HCT116 (cell line): Measurements from ENCODE around the gene TNRC6A. TPM values are rescaled to one million over a fixed set of nuclear protein-coding genes. Genes with fewer than 3 reads are reported as not detected.
"Not testable (repeated sequence)": the region's sequence is repeated elsewhere in the genome, so short reads cannot be mapped to it uniquely, and the experiment has no call there.

Experiments
- ATAC-seq: fragments of 200-7000 bp; cut with Tn5 transposase; 2 replicates; pipeline ENCODE4 v1.9.1; 2020; ENCODE audit warnings: mild to moderate bottlenecking, moderate library complexity
- BruUV-seq: library from RNA; stranded (reverse); fragments of 400-500 nt; replicated peaks from 2 replicates; lab custom pipeline; 2021; lab: Mats Ljungman, UMichigan
- CTCF ChIA-PET: fragments of 300-600 bp; sonication (Branson Sonifier 250); formaldehyde crosslinking; loops from one replicate; lab custom pipeline; 2021; ENCODE audit warnings: antibody characterized with exemption; lab: Charles Lee
- POLR2A ChIA-PET: fragments of 300-600, 350-600 bp; sonication (Branson Sonifier 250); formaldehyde crosslinking; loops from one replicate; lab custom pipeline; 2021; ENCODE audit warnings: antibody characterized with exemption; lab: Charles Lee
- RAD21 ChIA-PET, 2 experiments: fragments of 300-600 bp; sonication (Branson Sonifier 250); formaldehyde crosslinking; loops; one replicate each; lab custom pipeline; 2023; ENCODE audit warnings: low total read pairs in 2 of 2; ENCODE audit not compliant: uncharacterized antibody in 2 of 2, unreplicated experiment in 2 of 2, low non-redundant PET in 1 of 2; lab: Charles Lee
- DNase-seq: peaks from one replicate; pipeline ENCODE4 v3.0.0-alpha.2; 2010; ENCODE audit warnings: low read depth, low spot score
- H2AFZ ChIP-seq: fragments of 200-600 bp; shearing (Covaris generic), sonication (generic); 2 replicates; pipeline ENCODE4 v1.6.1; 2017; ENCODE audit warnings: low read depth, mixed run types, mixed read lengths, antibody characterized with exemption, low read length; ENCODE audit not compliant: poor library complexity, severe bottlenecking
- H3K27ac ChIP-seq: 2 replicates; pipeline ENCODE4 v1.5.1; 2012; ENCODE audit warnings: low read depth, low read length
- H3K27me3 ChIP-seq: fragments of 200-600 bp; sonication (generic); 2 replicates; pipeline ENCODE4 v1.6.1; 2016; ENCODE audit warnings: mixed run types, low read length, mixed read lengths; ENCODE audit not compliant: insufficient read depth
- H3K36me3 ChIP-seq, 2 experiments: fragments of 200-500 bp in 1 of 2; fragments of 200-600 bp in 1 of 2; sonication (Bioruptor generic) in 1 of 2; sonication (generic) in 1 of 2; 2 replicates each; pipeline versions ENCODE4 v1.5.1 to v1.6.1; 2014 to 2016; ENCODE audit warnings: low read length in 2 of 2, inconsistent platforms in 1 of 2, mixed read lengths in 1 of 2, mixed run types in 1 of 2; ENCODE audit not compliant: insufficient read depth in 2 of 2, control insufficient read depth in 1 of 2
- H3K4me1 ChIP-seq, 2 experiments: fragments of 200-600 bp in 1 of 2; sonication (generic) in 1 of 2; 2 replicates each; pipeline versions ENCODE4 v1.5.1 to v1.6.1; 2012 to 2017; ENCODE audit warnings: low read length in 2 of 2, inconsistent platforms in 1 of 2, mild to moderate bottlenecking in 1 of 2, mixed read lengths in 1 of 2, mixed run types in 1 of 2, moderate library complexity in 1 of 2; ENCODE audit not compliant: insufficient read depth in 2 of 2, control insufficient read depth in 1 of 2
- H3K4me2 ChIP-seq: fragments of 200-600 bp; sonication (generic); 2 replicates; pipeline ENCODE4 v1.6.1; 2017; ENCODE audit warnings: mixed run types, low read length, mixed read lengths
- H3K4me3 ChIP-seq, 2 experiments: fragments of 200-600 bp in 1 of 2; sonication (generic) in 1 of 2; replicated peaks in 1 of 2; 2 replicates each; pipeline ENCODE4 v1.5.1; 2011 to 2016; ENCODE audit warnings: low read length in 2 of 2, control low read depth in 1 of 2, low read depth in 1 of 2, mild to moderate bottlenecking in 1 of 2, mixed read lengths in 1 of 2, mixed run types in 1 of 2
- H3K79me2 ChIP-seq: fragments of 200-600 bp; sonication (generic); 2 replicates; pipeline ENCODE4 v1.6.1; 2017; ENCODE audit warnings: mild to moderate bottlenecking, mixed run types, low read length, moderate library complexity, mixed read lengths; ENCODE audit not compliant: insufficient read depth
- H3K9ac ChIP-seq: fragments of 200-600 bp; sonication (generic); 2 replicates; pipeline ENCODE4 v1.6.1; 2016; ENCODE audit warnings: low read length, mixed read lengths
- H3K9me2 ChIP-seq: fragments of 200-600 bp; sonication (generic), shearing (Covaris generic); 2 replicates; pipeline ENCODE4 v1.6.1; 2017; ENCODE audit warnings: mixed run types, mild to moderate bottlenecking, moderate library complexity; ENCODE audit not compliant: insufficient read depth
- H3K9me3 ChIP-seq, 2 experiments: fragments of 200-500 bp in 1 of 2; fragments of 200-600 bp in 1 of 2; sonication (Bioruptor generic) in 1 of 2; sonication (generic) in 1 of 2; 2 replicates each; pipeline ENCODE4 v1.6.1; 2014 to 2017; ENCODE audit warnings: low read length in 2 of 2, mixed read lengths in 2 of 2, inconsistent platforms in 1 of 2, low read depth in 1 of 2, mild to moderate bottlenecking in 1 of 2, mixed run types in 1 of 2, moderate library complexity in 1 of 2; ENCODE audit not compliant: control insufficient read depth in 1 of 2, insufficient read depth in 1 of 2
- H4K20me1 ChIP-seq: fragments of 200-600 bp; sonication (generic), shearing (Covaris generic); 2 replicates; pipeline ENCODE4 v1.6.1; 2017; ENCODE audit warnings: mixed run types, mild to moderate bottlenecking, moderate library complexity; ENCODE audit not compliant: insufficient read depth
- CBX3 ChIP-seq: IDR thresholded peaks from 2 replicates; pipeline ENCODE4 v1.6.1; 2012; ENCODE audit warnings: low read depth
- ELF1 ChIP-seq: IDR thresholded peaks from 2 replicates; pipeline ENCODE4 v1.6.1; 2012; ENCODE audit warnings: low read depth, borderline replicate concordance
- EZH2phosphoT487 ChIP-seq: fragments of 200-600 bp; IDR thresholded peaks from 2 replicates; pipeline ENCODE4 v1.6.1; 2018; ENCODE audit warnings: antibody characterized with exemption, borderline replicate concordance
- SIN3A ChIP-seq: IDR thresholded peaks from 2 replicates; pipeline ENCODE4 v1.6.1; 2012; ENCODE audit warnings: low read depth
- ZNF274 ChIP-seq: fragments of 200-500 bp; sonication (Bioruptor generic); IDR thresholded peaks from 2 replicates; pipeline ENCODE4 v1.6.1; 2014; ENCODE audit warnings: mild to moderate bottlenecking, low read depth, low read length, inconsistent platforms
- intact Hi-C: fragments of 100-400 bp; cut with micrococcal nuclease; formaldehyde crosslinking; loops from 2 replicates; pipeline ENCODE4 v1.10.0; 2022
- total RNA-seq: library from RNA; stranded (reverse); gene quantifications from one replicate; pipeline ENCODE4 v1.2.1, GENCODE V29; 2021; ENCODE audit not compliant: unreplicated experiment
- TF ChIP-seq, protein P1 (sequence below), 3 experiments: fragments of 200-600 bp in 1 of 3; sonication (generic) in 1 of 3; IDR thresholded peaks in 2 of 3; conservative IDR thresholded peaks in 1 of 3; 2 replicates each; pipeline ENCODE4 v1.5.1; 2012 to 2017; ENCODE audit warnings: low read depth in 2 of 3, low read length in 2 of 3, antibody characterized with exemption in 1 of 3, borderline replicate concordance in 1 of 3, control low read depth in 1 of 3, mild to moderate bottlenecking in 1 of 3, mixed read lengths in 1 of 3, mixed run types in 1 of 3, moderate library complexity in 1 of 3; ENCODE audit not compliant: insufficient read depth in 1 of 3
- TF ChIP-seq, protein P2 (sequence below): IDR thresholded peaks from 2 replicates; pipeline ENCODE4 v1.6.1; 2012

The TNRC6A gene
- total RNA-seq, 1 experiment from 2014 or later: 37.0 TPM

DNA sequence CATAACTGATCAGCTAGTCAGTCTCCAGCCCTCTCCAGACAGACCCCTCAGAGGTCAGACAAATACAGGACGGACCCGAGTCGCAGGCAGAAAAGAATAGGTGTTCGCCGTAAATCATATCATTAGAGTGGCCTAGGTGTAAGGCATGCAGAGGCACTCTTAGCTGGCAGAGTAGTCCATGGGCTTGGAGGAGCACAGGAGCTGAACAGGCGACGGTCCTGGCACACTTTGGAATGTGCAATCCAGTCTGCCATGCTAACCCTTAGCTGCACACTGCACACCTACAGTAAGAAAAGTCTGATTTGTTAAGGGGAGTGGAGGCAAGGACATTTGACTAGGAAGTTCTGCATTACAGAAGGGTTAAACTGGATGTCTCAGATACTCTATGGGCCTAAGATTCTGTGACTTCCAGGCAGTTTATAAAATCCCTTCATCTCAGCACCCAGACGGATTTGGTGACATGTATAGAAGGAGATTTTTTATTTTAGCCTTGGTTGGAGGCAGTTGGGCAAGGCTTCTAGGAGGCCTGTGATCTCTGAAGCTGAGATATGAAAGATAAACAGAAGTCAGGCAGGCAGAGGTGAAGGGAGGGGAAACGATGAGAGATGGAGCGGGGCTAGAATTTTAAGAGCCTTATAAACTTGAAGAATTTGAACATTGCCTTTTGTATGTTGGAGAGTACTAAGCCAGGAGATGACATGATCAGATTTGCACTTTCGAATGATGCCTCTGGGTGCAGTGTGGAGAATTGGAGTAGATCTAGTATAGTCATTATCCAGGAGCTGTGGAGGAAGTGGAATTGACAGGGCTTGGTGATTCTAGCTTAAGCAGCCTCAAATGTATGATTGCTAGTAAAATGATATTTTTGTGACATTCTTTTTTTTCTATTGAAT, 81.7 kb downstream of the TNRC6A start:
- BruUV-seq: no TSS peak
- POLR2A ChIA-PET: no interaction called here
- H3K79me2 ChIP-seq: no peaks in the 10 kb centered on the region
- intact Hi-C loops: no loop called here
- H3K9ac ChIP-seq: no peak overlapping the region
- RAD21 ChIA-PET: interaction anchor here in 1 of 2 experiments (0.7 kb wide), 1 partner anchor 124 kb away, joined by 3 read pairs; no protein-coding TSS in a partner anchor
- H2AFZ ChIP-seq: no peak overlapping the region
- CTCF ChIA-PET: interaction anchor here (1.3 kb wide), 1 partner anchor 11 kb away, joined by 3 read pairs; no protein-coding TSS in a partner anchor
- no peaks in the 10 kb centered on the region for H4K20me1 ChIP-seq
- DNase-seq (no peak), ATAC-seq (no peak)
- no peaks in the 10 kb centered on the region for H3K9me2 ChIP-seq
- H3K4me1 ChIP-seq: no peaks in the 10 kb centered on the region
- H3K27ac ChIP-seq: no peak overlapping the region
- H3K9me3 ChIP-seq: no peaks in the 10 kb centered on the region
- no peak overlapping the region for H3K4me2 ChIP-seq
- peaks cover 56 to 72% of the 10 kb centered on the region in 2 experiments for H3K36me3 ChIP-seq
- H3K27me3 ChIP-seq: no peaks in the 10 kb centered on the region
- no peak overlapping the region for H3K4me3 ChIP-seq
- TF ChIP-seq ELF1: no peak
- no peak for TF ChIP-seq EZH2phosphoT487
- TF ChIP-seq, protein P1, sequence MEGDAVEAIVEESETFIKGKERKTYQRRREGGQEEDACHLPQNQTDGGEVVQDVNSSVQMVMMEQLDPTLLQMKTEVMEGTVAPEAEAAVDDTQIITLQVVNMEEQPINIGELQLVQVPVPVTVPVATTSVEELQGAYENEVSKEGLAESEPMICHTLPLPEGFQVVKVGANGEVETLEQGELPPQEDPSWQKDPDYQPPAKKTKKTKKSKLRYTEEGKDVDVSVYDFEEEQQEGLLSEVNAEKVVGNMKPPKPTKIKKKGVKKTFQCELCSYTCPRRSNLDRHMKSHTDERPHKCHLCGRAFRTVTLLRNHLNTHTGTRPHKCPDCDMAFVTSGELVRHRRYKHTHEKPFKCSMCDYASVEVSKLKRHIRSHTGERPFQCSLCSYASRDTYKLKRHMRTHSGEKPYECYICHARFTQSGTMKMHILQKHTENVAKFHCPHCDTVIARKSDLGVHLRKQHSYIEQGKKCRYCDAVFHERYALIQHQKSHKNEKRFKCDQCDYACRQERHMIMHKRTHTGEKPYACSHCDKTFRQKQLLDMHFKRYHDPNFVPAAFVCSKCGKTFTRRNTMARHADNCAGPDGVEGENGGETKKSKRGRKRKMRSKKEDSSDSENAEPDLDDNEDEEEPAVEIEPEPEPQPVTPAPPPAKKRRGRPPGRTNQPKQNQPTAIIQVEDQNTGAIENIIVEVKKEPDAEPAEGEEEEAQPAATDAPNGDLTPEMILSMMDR (IDR thresholded peaks at IDR 0.05 in 2 of 3, conservative IDR thresholded peaks at IDR 0.05 in 1 of 3; ENCODE audit: borderline replicate concordance in 1 of 3, insufficient read depth in 1 of 3, low read depth in 2 of 3, low read length in 2 of 3): no peak
- TF ChIP-seq ZNF274: no peak
- TF ChIP-seq, protein P2, sequence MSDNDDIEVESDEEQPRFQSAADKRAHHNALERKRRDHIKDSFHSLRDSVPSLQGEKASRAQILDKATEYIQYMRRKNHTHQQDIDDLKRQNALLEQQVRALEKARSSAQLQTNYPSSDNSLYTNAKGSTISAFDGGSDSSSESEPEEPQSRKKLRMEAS: no peak
- no peak for TF ChIP-seq CBX3
- no peak for TF ChIP-seq SIN3A

DNA sequence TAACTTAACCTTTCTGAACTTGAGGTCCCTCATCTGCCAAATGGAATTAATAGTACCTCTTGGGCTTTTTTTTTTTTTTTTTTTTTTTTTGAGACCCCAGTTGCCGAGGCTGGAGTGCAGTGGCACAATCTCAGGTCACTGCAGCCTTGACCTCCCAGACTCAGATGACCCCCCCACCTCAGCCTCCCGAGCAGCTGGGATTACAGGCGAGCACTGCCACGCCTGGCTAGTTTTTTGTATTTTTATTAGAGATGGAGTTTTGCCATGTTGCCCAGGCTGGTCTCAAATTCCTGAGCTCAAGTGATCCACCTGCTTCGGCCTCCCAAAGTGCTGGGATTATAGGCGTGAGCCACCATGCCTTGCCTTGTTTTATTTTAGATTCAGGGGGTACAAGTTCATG, 83.4 kb downstream of the TNRC6A start:
- ChIA-PET RAD21 (interaction anchor here in 1 of 2 experiments (0.7 kb wide), 1 partner anchor 319 kb away, joined by 5 read pairs; no protein-coding TSS in a partner anchor), CTCF (interaction anchor here (1.3 kb wide), 1 partner anchor 12 kb away, joined by 3 read pairs; no protein-coding TSS in a partner anchor)
- H3K4me2 ChIP-seq, H3K4me3 ChIP-seq, H2AFZ ChIP-seq, BruUV-seq, H4K20me1 ChIP-seq, H3K9me2 ChIP-seq, H3K27me3 ChIP-seq, H3K27ac ChIP-seq, intact Hi-C loops, H3K79me2 ChIP-seq, ATAC-seq, H3K4me1 ChIP-seq, DNase-seq, POLR2A ChIA-PET, H3K9me3 ChIP-seq, H3K9ac ChIP-seq: not testable (repeated sequence)
- peaks cover 57 to 73% of the 10 kb centered on the region in 2 experiments for H3K36me3 ChIP-seq
